OCI-LY3 (cell line): ENCODE results near the gene ELF3.

ENCODE experiments used
- CTCF ChIP-seq: fragments of 200-600, 300-600 bp; sonication (generic); IDR thresholded peaks from 2 replicates; pipeline ENCODE4 v1.5.1; 2014; ENCODE audit warnings: antibody characterized with exemption, low read length, low read depth
- EZH2phosphoT487 ChIP-seq: fragments of 200-600 bp; shearing (Covaris generic); IDR thresholded peaks from 2 replicates; pipeline ENCODE4 v1.6.1; 2018; ENCODE audit warnings: antibody characterized with exemption, mixed run types, low read depth

GRCh38 chr1:202018468-202019234, 8.3 kb downstream of the ELF3 start:
- TF ChIP-seq CTCF (no peak), EZH2phosphoT487 (no peak)
